K562 (cell line): ENCODE results near the gene TRIM38. TPM values are rescaled to one million over a fixed set of nuclear protein-coding genes. Genes with fewer than 3 reads are reported as not detected.
A peak's percentile ranks its signal among the peaks of the same experiment; 100 is the strongest.

Source experiments
- ATF3 ChIP-seq, 2 experiments: fragments of 450-650 bp in 1 of 2; sonication (generic) in 1 of 2; formaldehyde crosslinking in 1 of 2; IDR thresholded peaks in 1 of 2; conservative IDR thresholded peaks in 1 of 2; 2 replicates each; pipeline versions ENCODE4 v1.6.1 to v1.8.1; 2016 to 2023; ENCODE audit warnings: mild to moderate bottlenecking in 2 of 2, moderate library complexity in 2 of 2, inconsistent platforms in 1 of 2, missing genetic modification reagents in 1 of 2
- ELF1 ChIP-seq: fragments of 200-800 bp; sonication (Bioruptor generic); IDR thresholded peaks from 2 replicates; pipeline ENCODE4 v1.6.1; 2016; ENCODE audit warnings: missing genetic modification characterization, missing compliant biosample characterization
- FOSL1 ChIP-seq: fragments of 200-800 bp; sonication (Bioruptor generic); conservative IDR thresholded peaks from 2 replicates; pipeline ENCODE4 v1.6.1; 2016; ENCODE audit warnings: missing genetic modification characterization, missing compliant biosample characterization
- FOXM1 ChIP-seq, 2 experiments: fragments of 450-650 bp in 1 of 2; sonication (generic) in 1 of 2; formaldehyde crosslinking in 1 of 2; IDR thresholded peaks; 2 replicates each; pipeline versions ENCODE4 v1.6.1 to v1.9.0; 2017 to 2022; ENCODE audit warnings: low read depth in 2 of 2, mild to moderate bottlenecking in 2 of 2, missing genetic modification reagents in 1 of 2, moderate library complexity in 1 of 2
- GTF3C2 ChIP-seq: IDR thresholded peaks from 3 replicates; pipeline ENCODE4 v1.6.1; 2011; ENCODE audit warnings: borderline replicate concordance, mild to moderate bottlenecking, moderate library complexity; ENCODE audit not compliant: insufficient read length; ENCODE audit errors: extremely low read depth
- HNRNPL ChIP-seq: fragments of 200-400 bp; formaldehyde crosslinking; IDR thresholded peaks from 2 replicates; pipeline ENCODE4 v1.6.1; 2017; ENCODE audit warnings: low read depth, mild to moderate bottlenecking, low read length
- HNRNPLL ChIP-seq: fragments of 200-400 bp; formaldehyde crosslinking; IDR thresholded peaks from 2 replicates; pipeline ENCODE4 v1.6.1; 2017; ENCODE audit warnings: low read length, low read depth, mild to moderate bottlenecking; ENCODE audit not compliant: poor library complexity, severe bottlenecking
- HNRNPUL1 ChIP-seq: fragments of 200-400 bp; formaldehyde crosslinking; IDR thresholded peaks from 2 replicates; pipeline ENCODE4 v1.6.1; 2017; ENCODE audit warnings: low read length
- LEF1 ChIP-seq: fragments of 450-650 bp; IDR thresholded peaks from 2 replicates; pipeline ENCODE4 v1.6.1; 2016; ENCODE audit warnings: mild to moderate bottlenecking
- MBD2 ChIP-seq: sonication (generic); IDR thresholded peaks from 2 replicates; pipeline ENCODE4 v1.6.1; 2016; ENCODE audit warnings: low read depth, borderline replicate concordance
- NCOR1 ChIP-seq: fragments of 450-650 bp; IDR thresholded peaks from 2 replicates; pipeline ENCODE4 v1.6.1; 2016; ENCODE audit warnings: mild to moderate bottlenecking, moderate library complexity
- PML ChIP-seq: IDR thresholded peaks from 2 replicates; pipeline ENCODE4 v1.6.1; 2012; ENCODE audit warnings: low read length, inconsistent platforms
- PRPF4 ChIP-seq: fragments of 200-400 bp; formaldehyde crosslinking; IDR thresholded peaks from one replicate; pipeline ENCODE4 v1.6.1; 2017; ENCODE audit warnings: low read length, low read depth, mild to moderate bottlenecking; ENCODE audit not compliant: insufficient read depth, poor library complexity, severe bottlenecking
- RBM17 ChIP-seq: fragments of 200-400 bp; formaldehyde crosslinking; IDR thresholded peaks from 2 replicates; pipeline ENCODE4 v1.6.1; 2017; ENCODE audit warnings: low read depth, mild to moderate bottlenecking, low read length, borderline replicate concordance
- RNF2 ChIP-seq: sonication (generic); IDR thresholded peaks from 2 replicates; pipeline ENCODE4 v1.6.1; 2016
- SMARCC2 ChIP-seq: fragments of 450-650 bp; IDR thresholded peaks from 2 replicates; pipeline ENCODE4 v1.6.1; 2017; ENCODE audit warnings: antibody characterized with exemption, moderate library complexity, mild to moderate bottlenecking, low read depth
- ZC3H4 ChIP-seq: sonication (generic); formaldehyde crosslinking; IDR thresholded peaks from 2 replicates; pipeline ENCODE4 v1.9.0; 2021; ENCODE audit warnings: missing genetic modification reagents, borderline replicate concordance
- ZFP30 ChIP-seq: fragments of 250-450 bp; sonication (Bioruptor Pico); IDR thresholded peaks from 2 replicates; pipeline ENCODE4 v1.8.0; 2022; ENCODE audit warnings: moderate library complexity, mild to moderate bottlenecking, inconsistent platforms, borderline replicate concordance
- ZNF239 ChIP-seq: fragments of 250-450 bp; sonication (Bioruptor Pico); IDR thresholded peaks from 2 replicates; pipeline ENCODE4 v1.4.0; 2020; ENCODE audit warnings: mild to moderate bottlenecking
- ZNF354B ChIP-seq: fragments of 250-450 bp; sonication (Bioruptor Pico); IDR thresholded peaks from 2 replicates; pipeline ENCODE4 v1.4.0; 2020
- polyA plus RNA-seq, 8 experiments: library from polyadenylated mRNA; depleted of rRNA in 4 of 8; stranded (reverse) in 5 of 8; unstranded in 3 of 8; fragments of >200 nt; fragmentation: Nextera tagmentation in 2 of 8; fragmentation: Illumina TruSeq in 1 of 8; extraction: Ambion mirVana in 2 of 8; extraction: Trizol in 1 of 8; gene quantifications; 2 replicates each; pipeline versions ENCODE4 v1.2.1 to v1.2.3, GENCODE V29; 2011 to 2014; ENCODE audit warnings: inconsistent platforms in 1 of 8, missing spikeins in 1 of 8
- total RNA-seq, 7 experiments: library from RNA; depleted of rRNA in 6 of 7; stranded (reverse); fragments of >200 nt in 6 of 7; fragmentation: Illumina TruSeq in 2 of 7; extraction: Trizol in 2 of 7; gene quantifications; 2 replicates each; pipeline versions ENCODE4 v1.2.1 to v1.2.3, GENCODE V29; 2011 to 2021; ENCODE audit warnings: low replicate concordance in 1 of 7

The TRIM38 gene
- total and polyA plus RNA-seq, 9 of the 15 experiments (the other 6 are each of a cell fraction or from before 2014, with no cell fraction given): 1.7 to 6.7 (median 6.3) TPM

GRCh38 chr6:25973923-25974555 is 11.4 kb downstream of the TRIM38 start (continued):
- TF ChIP-seq FOXM1 (IDR thresholded peaks at IDR 0.05; ENCODE audit: low read depth) (peak; percentile 83), FOXM1 (CRISPR knock-in tag; IDR thresholded peaks at IDR 0.05; ENCODE audit: low read depth) (no peak), ZNF239 (CRISPR knock-in tag) (peak; percentile 11; the same call in 1 of the 2 replicates), RBM17 (no peak), RNF2 (peak; percentile 48; the same call in 1 of the 2 replicates), PML (peak; percentile 81; the same call in 1 of the 2 replicates), HNRNPLL (no peak), ZNF354B (CRISPR knock-in tag) (no peak), LEF1 (no peak), ELF1 (tag) (peak; percentile 31; the same call in 1 of the 2 replicates), PRPF4 (no peak), MBD2 (no peak), ZFP30 (CRISPR knock-in tag) (no peak), ATF3 (IDR thresholded peaks at IDR 0.05) (peak; percentile 48; the same call in 1 of the 2 replicates), ATF3 (CRISPR knock-in tag; conservative IDR thresholded peaks at IDR 0.05) (no peak), NCOR1 (peak; percentile 89), SMARCC2 (peak; percentile 67; the same call in 1 of the 2 replicates), ZC3H4 (CRISPR knock-in tag) (no peak), HNRNPL (no peak), FOSL1 (tag) (peak; percentile 82), GTF3C2 (no peak), HNRNPUL1 (no peak)
